AML-193 (cell line): ENCODE measurements around the gene ZHX3.
A peak's percentile ranks its signal among the peaks of the same experiment; 100 is the strongest.
"Not testable (repeated sequence)": the region's sequence is repeated elsewhere in the genome, so short reads cannot be mapped to it uniquely, and the experiment has no call there.

Experiments used
- DNase-seq, 2 experiments: peaks; one replicate each; lab custom pipeline; 2025; lab: John Stamatoyannopoulos, UW

Gene ZHX3

DNA sequence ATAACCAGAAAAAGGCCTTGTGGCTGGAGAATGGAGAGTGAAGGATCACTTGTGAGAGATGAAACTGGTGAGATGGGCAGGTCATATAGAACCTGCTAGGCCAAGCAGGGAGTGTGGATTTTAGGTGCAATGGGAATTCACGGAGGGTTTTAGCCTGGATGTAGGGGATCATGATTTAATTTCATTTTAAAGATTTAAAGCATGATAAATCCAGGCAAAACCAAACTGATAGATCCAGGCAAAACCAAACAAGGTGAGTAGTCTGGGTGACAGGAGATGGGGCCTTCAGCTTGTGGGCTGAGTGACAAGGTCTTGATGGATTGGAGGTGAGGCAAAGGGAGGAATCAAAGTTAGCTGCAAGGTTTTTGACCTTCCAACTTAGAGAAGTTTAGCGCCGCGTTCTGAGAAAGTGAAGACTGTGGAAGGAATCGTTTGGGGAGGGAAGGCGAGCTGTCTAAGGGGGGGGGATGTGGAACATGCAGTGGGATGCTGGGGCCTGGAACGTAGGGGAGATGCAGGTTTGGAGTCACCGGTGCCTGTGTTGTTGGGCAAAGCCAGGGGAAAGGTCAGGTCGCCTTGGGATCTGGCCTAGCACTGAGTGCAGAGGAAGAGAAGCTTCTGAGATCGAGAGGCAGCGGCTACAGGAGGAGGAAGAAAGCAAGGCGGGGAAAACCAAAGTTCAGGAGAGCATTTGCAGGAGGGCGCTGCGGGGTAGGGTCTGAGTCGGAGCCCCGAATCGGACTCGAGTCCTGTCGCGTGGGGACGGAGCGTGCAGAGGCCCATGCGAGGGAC, 181.4 kb downstream of the ZHX3 start:
- no peak for DNase-seq

DNA sequence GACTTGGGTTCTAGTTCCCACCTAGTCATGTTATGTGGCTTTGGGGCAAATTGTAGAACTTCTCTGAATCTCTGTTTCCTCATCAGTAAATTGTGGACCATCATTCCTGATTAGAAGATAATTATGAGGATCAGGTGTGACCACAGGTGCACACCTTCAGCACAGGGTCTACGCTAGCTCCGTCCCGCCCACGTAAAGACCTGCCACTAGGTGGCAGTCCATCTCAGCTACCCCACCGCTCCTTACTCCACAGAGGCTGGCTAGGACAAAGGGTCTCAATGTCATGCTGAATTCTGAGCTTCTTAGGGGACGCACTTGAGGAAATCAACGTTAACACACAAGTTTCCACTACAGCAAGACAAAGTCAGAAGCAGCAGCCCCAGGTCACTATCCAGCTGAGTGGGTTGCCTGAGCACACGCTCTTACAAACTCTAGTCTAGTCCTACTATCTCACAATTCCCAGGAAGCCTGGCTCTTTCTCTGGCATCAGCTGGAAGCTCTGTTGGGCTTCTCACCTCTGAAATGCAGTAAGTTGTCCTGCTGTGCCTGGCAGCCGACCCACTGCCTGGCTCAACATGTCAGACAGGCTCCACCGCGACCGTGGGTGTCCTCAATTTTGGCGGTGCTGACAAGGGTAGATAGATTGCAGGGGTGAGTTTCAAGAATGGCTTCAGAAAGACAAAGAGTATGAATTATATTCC, 182.2 kb downstream of the ZHX3 start:
- DNase-seq: peak; percentile 26 to 32

GRCh38 chr20:41134362-41135186, 183.0 kb downstream of the ZHX3 start:
- DNase-seq: no peak

GRCh38 chr20:41133709-41134361, 183.7 kb downstream of the ZHX3 start:
- no peak for DNase-seq

- DNase-seq: not testable (repeated sequence)
These were observed 185.1 kb downstream of the ZHX3 start for GRCh38 chr20:41132388-41132775.

DNA sequence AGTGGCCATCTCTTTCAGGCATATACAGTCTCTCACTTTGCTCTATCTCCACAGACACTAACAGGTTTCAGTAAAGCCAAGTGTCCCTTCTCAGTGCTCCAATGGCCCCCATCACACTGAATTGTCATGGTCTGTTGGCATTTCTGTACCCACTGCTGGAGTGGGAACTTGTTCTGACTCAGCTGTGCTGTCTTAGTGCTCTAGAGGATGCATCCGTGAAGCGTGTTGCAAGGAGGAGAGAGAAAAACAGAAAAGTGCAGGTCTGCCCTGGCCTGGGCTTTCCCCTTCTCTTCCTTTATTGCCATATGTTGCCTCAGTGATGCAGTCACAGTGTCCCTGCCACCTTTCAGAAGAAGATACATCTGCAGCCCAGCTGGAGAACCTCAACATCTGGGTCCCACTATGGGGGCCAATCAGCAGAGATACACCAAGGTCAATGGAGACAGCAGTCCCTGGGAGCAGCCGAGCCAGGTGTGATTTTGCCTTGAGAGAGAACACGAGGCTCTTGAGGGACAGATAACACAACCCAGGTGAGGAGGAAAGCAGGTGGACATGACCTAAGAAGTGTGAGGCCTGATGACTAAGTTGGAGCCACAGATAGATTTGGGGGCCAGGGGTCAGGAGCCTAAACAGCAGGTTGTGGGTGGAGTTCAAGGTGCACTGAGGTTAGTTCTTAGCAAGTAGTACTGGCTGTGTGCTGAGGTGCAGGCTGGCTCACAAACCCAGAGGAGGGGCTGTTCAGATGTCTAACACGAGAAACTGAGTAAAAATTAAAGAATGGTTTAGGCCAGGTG, 185.7 kb downstream of the ZHX3 start:
- no peak for DNase-seq
